Endothelial cell of umbilical vein (primary cell): ENCODE measurements around the gene NANOS3. TPM values are rescaled to one million over a fixed set of nuclear protein-coding genes. Genes with fewer than 3 reads are reported as not detected.

Experiments
- BruUV-seq: library from RNA; stranded (reverse); fragments of 400-500 nt; replicated peaks from 2 replicates; lab custom pipeline; 2021; lab: Mats Ljungman, UMichigan
- CTCF ChIA-PET: fragments of 300-600, 350-600 bp; sonication (Branson Sonifier 250); formaldehyde crosslinking; loops from one replicate; lab custom pipeline; 2021; ENCODE audit warnings: antibody characterized with exemption, inconsistent platforms; lab: Charles Lee
- POLR2A ChIA-PET: fragments of 300-600, 350-600 bp; sonication (Branson Sonifier 250); formaldehyde crosslinking; loops from one replicate; lab custom pipeline; 2021; ENCODE audit warnings: antibody characterized with exemption, inconsistent platforms; lab: Charles Lee
- DNase-seq: peaks from one replicate; pipeline ENCODE4 v3.0.0-alpha.2; 2011; ENCODE audit warnings: low read depth, low spot score
- FAIRE-seq: peaks from 2 replicates; lab custom pipeline; 2011; peaks lifted over from hg19 to GRCh38; lab: Jason Lieb, UNC
- H2AFZ ChIP-seq: 2 replicates; pipeline ENCODE4 v1.6.0; 2012; ENCODE audit warnings: low read depth, low read length, control low read depth, inconsistent platforms
- H3K27ac ChIP-seq: 2 replicates; pipeline ENCODE4 v1.5.1; 2011; ENCODE audit warnings: low read depth, mild to moderate bottlenecking, control low read depth, low read length, moderate library complexity; ENCODE audit not compliant: insufficient read depth
- H3K27me3 ChIP-seq, 2 experiments: 2 replicates each; pipeline versions ENCODE4 v1.6.0 to v1.6.1; 2011; ENCODE audit warnings: low read length in 2 of 2, mixed read lengths in 1 of 2; ENCODE audit not compliant: control insufficient read depth in 2 of 2, insufficient read depth in 2 of 2
- H3K36me3 ChIP-seq, 2 experiments: 2 replicates in 1 of 2; 3 replicates in 1 of 2; pipeline ENCODE4 v1.5.1; 2011; ENCODE audit warnings: low read length in 2 of 2, mild to moderate bottlenecking in 1 of 2, moderate library complexity in 1 of 2; ENCODE audit not compliant: control insufficient read depth in 2 of 2, insufficient read depth in 2 of 2; ENCODE audit errors: extremely low read depth in 1 of 2
- H3K4me1 ChIP-seq: 3 replicates; pipeline ENCODE4 v1.5.1; 2011; ENCODE audit warnings: mild to moderate bottlenecking, low read length; ENCODE audit not compliant: control insufficient read depth, insufficient read depth; ENCODE audit errors: extremely low read depth
- H3K4me2 ChIP-seq: 2 replicates; pipeline ENCODE4 v1.6.1; 2011; ENCODE audit warnings: low read length, control low read depth, mixed read lengths; ENCODE audit not compliant: insufficient read depth
- H3K4me3 ChIP-seq, 3 experiments: fragments of 200-600 bp in 1 of 3; sonication (generic), shearing (Covaris generic) in 1 of 3; replicated peaks in 1 of 3; 2 replicates each; pipeline ENCODE4 v1.5.1; 2011 to 2016; ENCODE audit warnings: control low read depth in 3 of 3, low read length in 3 of 3, mild to moderate bottlenecking in 2 of 3, inconsistent platforms in 1 of 3, low read depth in 1 of 3, moderate library complexity in 1 of 3; ENCODE audit not compliant: insufficient read depth in 1 of 3
- H3K79me2 ChIP-seq: 2 replicates; pipeline ENCODE4 v1.6.0; 2012; ENCODE audit warnings: low read length, inconsistent platforms; ENCODE audit not compliant: control insufficient read depth, insufficient read depth
- H3K9ac ChIP-seq: replicated peaks from 2 replicates; pipeline ENCODE3; 2011; ENCODE audit warnings: low read length, control low read depth; ENCODE audit not compliant: insufficient read depth; ENCODE audit errors: extremely low read depth
- H3K9me1 ChIP-seq: replicated peaks from 3 replicates; pipeline ENCODE4 v1.6.0; 2011; ENCODE audit warnings: mild to moderate bottlenecking, low read length; ENCODE audit not compliant: control insufficient read depth, insufficient read depth; ENCODE audit errors: extremely low read depth
- H3K9me3 ChIP-seq: replicated peaks from 2 replicates; pipeline ENCODE4 v1.5.1; 2012; ENCODE audit warnings: low read length, inconsistent platforms; ENCODE audit not compliant: control insufficient read depth, insufficient read depth
- H4K20me1 ChIP-seq: replicated peaks from 2 replicates; pipeline ENCODE3; 2011; ENCODE audit warnings: mild to moderate bottlenecking, low read length; ENCODE audit not compliant: control insufficient read depth, insufficient read depth; ENCODE audit errors: extremely low read depth
- FOS ChIP-seq: IDR thresholded peaks from 2 replicates; pipeline ENCODE4 v1.6.1; 2011; ENCODE audit warnings: mild to moderate bottlenecking, low read length, moderate library complexity, borderline replicate concordance; ENCODE audit not compliant: insufficient read depth
- GATA2 ChIP-seq: IDR thresholded peaks from 2 replicates; pipeline ENCODE4 v1.7.0; 2011; ENCODE audit warnings: low read depth, mild to moderate bottlenecking, moderate library complexity, mixed read lengths, low read length; ENCODE audit not compliant: insufficient read length, insufficient read depth
- JUN ChIP-seq: IDR thresholded peaks from 2 replicates; pipeline ENCODE4 v1.6.1; 2011; ENCODE audit warnings: borderline replicate concordance, low read depth; ENCODE audit not compliant: insufficient read length, insufficient read depth
- MYC ChIP-seq: IDR thresholded peaks from one replicate; pipeline ENCODE4 v1.6.1; 2011; ENCODE audit warnings: mild to moderate bottlenecking, low read depth, low read length
- dilution Hi-C: fragments of 300-500 bp; cut with MboI; formaldehyde crosslinking; loops from one replicate; pipeline ENCODE4 v1.15.0; 2019; ENCODE audit warnings: low sequenced_read_pairs; ENCODE audit not compliant: extremely low pct_ligation_motif_present
- intact Hi-C: fragments of 100-400 bp; cut with micrococcal nuclease; formaldehyde crosslinking; loops from one replicate; pipeline ENCODE4 v1.10.0; 2022
- polyA plus RNA-seq, 4 experiments: library from polyadenylated mRNA; depleted of rRNA in 3 of 4; stranded (reverse) in 3 of 4; unstranded in 1 of 4; fragments of >200 nt; gene quantifications; 2 replicates each; pipeline versions ENCODE4 v1.2.1 to v1.2.3, GENCODE V29; 2011 to 2012; ENCODE audit warnings: missing spikeins in 1 of 4
- total RNA-seq: library from RNA; stranded (reverse); gene quantifications from 2 replicates; pipeline ENCODE4 v1.2.3, GENCODE V29; 2021
- TF ChIP-seq, protein P1 (sequence below), 2 donors: IDR thresholded peaks; 1 replicate in 1 of 2; 2 replicates in 1 of 2; pipeline ENCODE4 v1.5.1; 2011; ENCODE audit warnings: low read length in 2 of 2, mild to moderate bottlenecking in 2 of 2, moderate library complexity in 2 of 2, control low read depth in 1 of 2, inconsistent platforms in 1 of 2, low read depth in 1 of 2; ENCODE audit not compliant: insufficient read depth in 1 of 2; ENCODE audit errors: extremely low read depth in 1 of 2

NANOS3 gene
- total and polyA plus RNA-seq, 2 donors (not counting 3 experiments of a cell fraction or from before 2014, with no cell fraction given): 1.0 to 4.4 TPM

GRCh38 chr19:13869281-13869680, 7.7 kb upstream of the NANOS3 start:
- Histone ChIP-seq H3K9me3 (no peaks in the 10 kb centered on the region), H2AFZ (no peak overlapping the region), H3K79me2 (no peaks in the 10 kb centered on the region), H3K27ac (no peak overlapping the region), H3K9me1 (no peaks in the 10 kb centered on the region), H3K4me1 (peaks cover 6% of the 10 kb centered on the region), H3K4me2 (no peak overlapping the region), H3K9ac (no peak overlapping the region), H3K36me3 (no peaks in the 10 kb centered on the region), H4K20me1 (no peaks in the 10 kb centered on the region), H3K27me3 (no peaks in the 10 kb centered on the region), H3K4me3 (no peak overlapping the region)
- DNase-seq (no peak), FAIRE-seq (no peak)
- intact Hi-C loops: no loop called here
- dilution Hi-C loops: no loop called here
- no peak for TF ChIP-seq MYC
- CTCF ChIA-PET: no interaction called here
- POLR2A ChIA-PET: no interaction called here
- no TSS peak for BruUV-seq

- H2AFZ ChIP-seq: no peak overlapping the region
- DNase-seq (no peak), FAIRE-seq (no peak)
- peaks cover 6% of the 10 kb centered on the region for H3K4me1 ChIP-seq
- no peaks in the 10 kb centered on the region for H3K9me3 ChIP-seq
- H3K27me3 ChIP-seq: no peaks in the 10 kb centered on the region
- ChIA-PET CTCF (interaction anchor here (1.3 to 1.5 kb wide), 2 partner anchors 8 to 202 kb away, joined by 4 read pairs; partner anchors contain the start of gene MISP3), POLR2A (no interaction called here)
- no peak overlapping the region for H3K4me2 ChIP-seq
- no peaks in the 10 kb centered on the region for H3K9me1 ChIP-seq
- no peaks in the 10 kb centered on the region for H3K36me3 ChIP-seq
- no peak overlapping the region for H3K9ac ChIP-seq
- intact Hi-C loops: no loop called here
- TF ChIP-seq GATA2: no peak
- TF ChIP-seq, protein P1, sequence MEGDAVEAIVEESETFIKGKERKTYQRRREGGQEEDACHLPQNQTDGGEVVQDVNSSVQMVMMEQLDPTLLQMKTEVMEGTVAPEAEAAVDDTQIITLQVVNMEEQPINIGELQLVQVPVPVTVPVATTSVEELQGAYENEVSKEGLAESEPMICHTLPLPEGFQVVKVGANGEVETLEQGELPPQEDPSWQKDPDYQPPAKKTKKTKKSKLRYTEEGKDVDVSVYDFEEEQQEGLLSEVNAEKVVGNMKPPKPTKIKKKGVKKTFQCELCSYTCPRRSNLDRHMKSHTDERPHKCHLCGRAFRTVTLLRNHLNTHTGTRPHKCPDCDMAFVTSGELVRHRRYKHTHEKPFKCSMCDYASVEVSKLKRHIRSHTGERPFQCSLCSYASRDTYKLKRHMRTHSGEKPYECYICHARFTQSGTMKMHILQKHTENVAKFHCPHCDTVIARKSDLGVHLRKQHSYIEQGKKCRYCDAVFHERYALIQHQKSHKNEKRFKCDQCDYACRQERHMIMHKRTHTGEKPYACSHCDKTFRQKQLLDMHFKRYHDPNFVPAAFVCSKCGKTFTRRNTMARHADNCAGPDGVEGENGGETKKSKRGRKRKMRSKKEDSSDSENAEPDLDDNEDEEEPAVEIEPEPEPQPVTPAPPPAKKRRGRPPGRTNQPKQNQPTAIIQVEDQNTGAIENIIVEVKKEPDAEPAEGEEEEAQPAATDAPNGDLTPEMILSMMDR (IDR thresholded peaks at IDR 0.05; ENCODE audit: extremely low read depth in 1 of 2, insufficient read depth in 1 of 2, low read depth in 1 of 2, low read length in 2 of 2): no peak
- no peak for TF ChIP-seq FOS
- no peak for TF ChIP-seq JUN
- H3K4me3 ChIP-seq: no peak overlapping the region
- no TSS peak for BruUV-seq
- no peaks in the 10 kb centered on the region for H4K20me1 ChIP-seq
- H3K79me2 ChIP-seq: no peaks in the 10 kb centered on the region
- no peak overlapping the region for H3K27ac ChIP-seq
- dilution Hi-C loops: no loop called here
Observed at GRCh38 chr19:13870873-13871272, 6.1 kb upstream of the NANOS3 start.
